H1 (cell line): ENCODE measurements around the gene ADAMTS6. TPM values are rescaled to one million over a fixed set of nuclear protein-coding genes. Genes with fewer than 3 reads are reported as not detected.

Experiments used
- CTCF ChIA-PET: fragments of 300-600 bp; sonication (Branson Sonifier 250); formaldehyde crosslinking; loops from one replicate; lab custom pipeline; 2021; ENCODE audit not compliant: partially characterized antibody; lab: Charles Lee
- POLR2A ChIA-PET: fragments of 300-600 bp; sonication (Branson Sonifier 250); formaldehyde crosslinking; loops from one replicate; lab custom pipeline; 2021; ENCODE audit warnings: inconsistent platforms; ENCODE audit not compliant: partially characterized antibody; lab: Charles Lee
- DNase-seq, 2 experiments: peaks; one replicate each; pipeline versions ENCODE4 v3.0.0 to v3.0.0-alpha.2; 2010 to 2022; ENCODE audit warnings: low spot score in 2 of 2, low read depth in 1 of 2, mixed read lengths in 1 of 2
- FAIRE-seq: peaks from 2 replicates; lab custom pipeline; 2011; peaks lifted over from hg19 to GRCh38; lab: Jason Lieb, UNC
- H2AFZ ChIP-seq: 2 replicates; pipeline ENCODE4 v1.8.1; 2012; ENCODE audit warnings: low read length, inconsistent platforms
- H2AK5ac ChIP-seq: 2 replicates; pipeline ENCODE4 v1.6.1; 2013; ENCODE audit warnings: low read depth, low read length
- H2BK120ac ChIP-seq: replicated peaks from 2 replicates; pipeline ENCODE3; 2013; ENCODE audit warnings: low read depth, low read length, inconsistent platforms
- H2BK12ac ChIP-seq: 2 replicates; pipeline ENCODE4 v1.6.1; 2013; ENCODE audit warnings: low read depth, low read length
- H2BK15ac ChIP-seq: 2 replicates; pipeline ENCODE4 v1.6.1; 2013; ENCODE audit warnings: low read length
- H2BK20ac ChIP-seq: 2 replicates; pipeline ENCODE4 v1.6.1; 2013; ENCODE audit warnings: low read length
- H2BK5ac ChIP-seq: 2 replicates; pipeline ENCODE4 v1.6.1; 2013; ENCODE audit warnings: low read depth, low read length
- H3K14ac ChIP-seq: 2 replicates; pipeline ENCODE4 v1.6.1; 2013; ENCODE audit warnings: inconsistent platforms; ENCODE audit not compliant: insufficient read length
- H3K18ac ChIP-seq: 2 replicates; pipeline ENCODE4 v1.6.1; 2013; ENCODE audit warnings: low read length; ENCODE audit errors: extremely low read depth
- H3K23ac ChIP-seq: 2 replicates; pipeline ENCODE4 v1.6.1; 2013; ENCODE audit warnings: inconsistent platforms; ENCODE audit not compliant: insufficient read length
- H3K23me2 ChIP-seq: 2 replicates; pipeline ENCODE4 v1.6.1; 2013; ENCODE audit warnings: low read depth, low read length
- H3K27ac ChIP-seq: 2 replicates; pipeline ENCODE4 v1.6.1; 2011; ENCODE audit warnings: low read depth, low read length, inconsistent platforms
- H3K27me3 ChIP-seq, 4 experiments: replicated peaks in 1 of 4; 1 replicate in 1 of 4; 2 replicates in 3 of 4; pipeline versions ENCODE4 v1.6.1 to v1.8.1; 2011 to 2013; ENCODE audit warnings: low read length in 3 of 4, mild to moderate bottlenecking in 3 of 4, inconsistent platforms in 2 of 4, mixed read lengths in 2 of 4, moderate library complexity in 1 of 4; ENCODE audit not compliant: control insufficient read depth in 3 of 4, insufficient read depth in 3 of 4; ENCODE audit errors: extremely low read depth in 1 of 4
- H3K36me3 ChIP-seq, 4 experiments: 2 replicates each; pipeline versions ENCODE4 v1.6.1 to v1.8.1; 2011 to 2013; ENCODE audit warnings: mild to moderate bottlenecking in 4 of 4, low read length in 3 of 4, moderate library complexity in 2 of 4, control low read depth in 1 of 4, inconsistent platforms in 1 of 4; ENCODE audit not compliant: insufficient read depth in 4 of 4, control insufficient read depth in 2 of 4
- H3K4ac ChIP-seq: replicated peaks from 2 replicates; pipeline ENCODE3; 2013; ENCODE audit warnings: low read length, low read depth, mixed read lengths, inconsistent platforms; ENCODE audit not compliant: insufficient read length
- H3K4me1 ChIP-seq, 4 experiments: replicated peaks in 1 of 4; 1 replicate in 1 of 4; 2 replicates in 3 of 4; pipeline versions ENCODE4 v1.6.1 to v1.8.1; 2011 to 2013; ENCODE audit warnings: low read length in 3 of 4, inconsistent platforms in 2 of 4, mixed read lengths in 1 of 4; ENCODE audit not compliant: insufficient read depth in 4 of 4, control insufficient read depth in 3 of 4
- H3K4me2 ChIP-seq, 2 experiments: 2 replicates each; pipeline versions ENCODE4 v1.6.1 to v1.8.1; 2011 to 2013; ENCODE audit warnings: low read depth in 2 of 2, low read length in 2 of 2, control low read depth in 1 of 2, inconsistent platforms in 1 of 2, mild to moderate bottlenecking in 1 of 2; ENCODE audit not compliant: insufficient read depth in 1 of 2
- H3K4me3 ChIP-seq, 4 experiments: fragments of 200-600, 300-600 bp in 1 of 4; sonication (generic), shearing (Covaris generic), sonication (Bioruptor Twin) in 1 of 4; 2 replicates each; pipeline versions ENCODE4 v1.5.1 to v1.8.1; 2011 to 2016; ENCODE audit warnings: low read length in 4 of 4, low read depth in 3 of 4, control low read depth in 2 of 4, inconsistent platforms in 2 of 4, mild to moderate bottlenecking in 2 of 4, mixed read lengths in 1 of 4, moderate library complexity in 1 of 4; ENCODE audit not compliant: insufficient read depth in 2 of 4; ENCODE audit errors: extremely low read depth in 1 of 4
- H3K56ac ChIP-seq: replicated peaks from 2 replicates; pipeline ENCODE3; 2013; ENCODE audit warnings: low read depth, mild to moderate bottlenecking, mixed read lengths, low read length, inconsistent platforms; ENCODE audit not compliant: insufficient read length
- H3K79me1 ChIP-seq: 2 replicates; pipeline ENCODE4 v1.6.1; 2013; ENCODE audit warnings: low read depth, low read length, control low read depth
- H3K79me2 ChIP-seq, 2 experiments: 2 replicates each; pipeline versions ENCODE4 v1.6.1 to v1.8.1; 2012 to 2013; ENCODE audit warnings: low read length in 2 of 2, mild to moderate bottlenecking in 2 of 2, inconsistent platforms in 1 of 2; ENCODE audit not compliant: insufficient read depth in 2 of 2, control insufficient read depth in 1 of 2
- H3K9ac ChIP-seq, 4 experiments: replicated peaks in 1 of 4; 1 replicate in 1 of 4; 2 replicates in 3 of 4; pipeline versions ENCODE4 v1.6.1 to v1.8.1; 2011 to 2013; ENCODE audit warnings: low read depth in 3 of 4, low read length in 3 of 4, control low read depth in 2 of 4, mild to moderate bottlenecking in 2 of 4, moderate library complexity in 2 of 4, inconsistent platforms in 1 of 4; ENCODE audit errors: extremely low read depth in 1 of 4
- H3K9me3 ChIP-seq, 2 experiments: 2 replicates each; pipeline versions ENCODE4 v1.6.1 to v1.8.1; 2012 to 2013; ENCODE audit warnings: mild to moderate bottlenecking in 2 of 2, moderate library complexity in 2 of 2, control low read depth in 1 of 2, inconsistent platforms in 1 of 2, low read depth in 1 of 2, low read length in 1 of 2, mixed read lengths in 1 of 2; ENCODE audit not compliant: insufficient read depth in 2 of 2
- H4K20me1 ChIP-seq, 2 experiments: replicated peaks in 1 of 2; 2 replicates each; pipeline versions ENCODE3 to v1.8.1; 2011 to 2013; ENCODE audit warnings: inconsistent platforms in 2 of 2, low read length in 2 of 2, mild to moderate bottlenecking in 1 of 2; ENCODE audit not compliant: insufficient read depth in 2 of 2, control insufficient read depth in 1 of 2
- H4K5ac ChIP-seq: 2 replicates; pipeline ENCODE4 v1.6.1; 2013; ENCODE audit warnings: low read length, low read depth, mixed read lengths, inconsistent platforms; ENCODE audit not compliant: insufficient read length
- H4K8ac ChIP-seq: 2 replicates; pipeline ENCODE4 v1.8.0; 2013; ENCODE audit warnings: mild to moderate bottlenecking, moderate library complexity, low read length, inconsistent platforms; ENCODE audit not compliant: insufficient read depth; ENCODE audit errors: extremely low read depth
- H4K91ac ChIP-seq: replicated peaks from 2 replicates; pipeline ENCODE3; 2013; ENCODE audit warnings: low read length, mixed read lengths, inconsistent platforms; ENCODE audit not compliant: insufficient read length
- POU5F1 ChIP-seq: IDR thresholded peaks from 2 replicates; pipeline ENCODE4 v1.6.1; 2011; ENCODE audit warnings: low read depth, mild to moderate bottlenecking, low read length, moderate library complexity
- RAD21 ChIP-seq, 2 experiments: IDR thresholded peaks in 1 of 2; conservative IDR thresholded peaks in 1 of 2; 2 replicates each; pipeline ENCODE4 v1.6.1; 2011; ENCODE audit warnings: low read depth in 2 of 2, low read length in 2 of 2, improper control_type of control experiment in 1 of 2, inconsistent platforms in 1 of 2, mild to moderate bottlenecking in 1 of 2, moderate library complexity in 1 of 2
- TCF12 ChIP-seq: IDR thresholded peaks from 2 replicates; pipeline ENCODE4 v1.6.1; 2011; ENCODE audit warnings: low read depth, mild to moderate bottlenecking, low read length
- WGBS, 2 experiments: shearing (Covaris generic) in 1 of 2; methylation state at CpG; one replicate each; pipeline versions ENCODE4 v1.1.6 to v1.1.7; 2013 to 2015; ENCODE audit warnings: low lambda C conversion rate in 2 of 2, mixed read lengths in 2 of 2, inconsistent platforms in 1 of 2, low coverage in 1 of 2, missing lambda C conversion rate in 1 of 2; ENCODE audit not compliant: insufficient replicate concordance in 2 of 2, insufficient coverage in 1 of 2, insufficient read length in 1 of 2; ENCODE audit errors: extremely low coverage in 1 of 2, missing lambda C conversion rate in 1 of 2; 5-methylcytosine and 5-hydroxymethylcytosine counted together
- polyA plus RNA-seq, 7 experiments: library from polyadenylated mRNA; depleted of rRNA in 3 of 7; stranded (reverse) in 5 of 7; unstranded in 2 of 7; fragments of >200 nt in 5 of 7; fragments of 200-250 nt in 2 of 7; gene quantifications; 1 replicate in 5 of 7; 2 replicates in 1 of 7; 4 replicates in 1 of 7; pipeline versions ENCODE4 v1.2.1 to v1.2.3, GENCODE V29; 2011 to 2013; ENCODE audit warnings: missing spikeins in 2 of 7, mixed read lengths in 2 of 7
- total RNA-seq: library from RNA; stranded (reverse); fragmentation: NEBNext Ultra II Directional; extraction: Animal tissue kit (Norgen Biotek cat#: 25700); gene quantifications from 2 replicates; pipeline ENCODE4 v1.2.1, GENCODE V29; 2021
- TF ChIP-seq, protein P1 (sequence below), 3 experiments: IDR thresholded peaks; 1 replicate in 2 of 3; 2 replicates in 1 of 3; pipeline versions ENCODE4 v1.5.1 to v1.6.1; 2011; ENCODE audit warnings: low read length in 3 of 3, mild to moderate bottlenecking in 3 of 3, inconsistent platforms in 2 of 3, low read depth in 1 of 3, moderate library complexity in 1 of 3; ENCODE audit not compliant: insufficient read depth in 1 of 3; ENCODE audit errors: control extremely low read depth in 1 of 3

Gene ADAMTS6
- total and polyA plus RNA-seq, 2 of the 8 experiments (the other 6 are each of a cell fraction or from before 2014, with no cell fraction given): 0.74 to 2.4 TPM

DNA sequence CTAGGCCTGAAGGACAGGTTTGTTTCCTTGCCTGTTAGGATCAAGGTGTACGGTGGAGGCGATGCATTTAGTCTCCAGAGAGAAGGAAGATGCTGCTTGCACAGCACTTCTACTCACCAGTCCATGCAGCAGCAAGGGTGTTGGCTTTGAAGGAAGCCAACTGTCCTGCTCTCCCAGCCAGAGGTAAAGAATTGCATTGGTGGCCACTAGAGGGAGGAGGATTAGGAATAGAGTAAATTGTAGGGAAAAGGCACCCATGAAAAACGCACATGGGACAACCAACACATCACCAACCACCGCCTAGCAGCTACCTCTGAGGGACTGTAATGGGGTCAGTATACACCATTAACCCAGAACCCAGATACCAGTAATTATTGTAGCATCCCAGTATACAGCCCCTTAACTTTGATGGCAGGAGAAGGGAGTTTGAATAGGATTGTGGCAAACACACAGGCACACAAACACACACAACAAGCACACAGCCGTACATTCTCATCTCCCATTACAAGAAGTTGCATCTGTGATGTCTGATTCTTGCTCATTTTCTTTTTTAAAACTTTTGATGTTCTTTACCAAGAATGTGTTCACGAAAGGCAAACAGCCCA is 267.7 kb downstream of the ADAMTS6 start:
- Histone ChIP-seq H4K5ac (no peak overlapping the region), H2AK5ac (no peak overlapping the region), H3K18ac (no peak overlapping the region), H2BK5ac (no peak overlapping the region), H2BK15ac (no peak overlapping the region), H3K4me2 (no peak overlapping the region), H3K4me3 (no peak overlapping the region), H3K23ac (no peak overlapping the region), H3K14ac (no peak overlapping the region), H3K36me3 (no peaks in the 10 kb centered on the region), H3K9me3 (no peaks in the 10 kb centered on the region), H2BK120ac (no peak overlapping the region), H3K79me1 (no peaks in the 10 kb centered on the region), H2AFZ (no peak overlapping the region), H3K27ac (no peak overlapping the region), H2BK20ac (no peak overlapping the region), H2BK12ac (no peak overlapping the region; the same call in 1 of the 2 replicates), H3K9ac (no peak overlapping the region), H3K56ac (no peak overlapping the region), H3K4ac (no peak overlapping the region), H4K91ac (no peak overlapping the region), H3K23me2 (no peaks in the 10 kb centered on the region), H3K79me2 (no peaks in the 10 kb centered on the region), H4K20me1 (no peaks in the 10 kb centered on the region), H4K8ac (no peak overlapping the region), H3K27me3 (no peaks in the 10 kb centered on the region), H3K4me1 (no peaks in the 10 kb centered on the region)
- CTCF ChIA-PET: interaction anchor here (0.6 to 1.7 kb wide), 10 partner anchors 9 to 328 kb away, joined by 3 to 9 read pairs (median 3); no protein-coding TSS in a partner anchor
- no peak for TF ChIP-seq POU5F1
- no peak for TF ChIP-seq TCF12
- peak; percentile 57 to 75 for TF ChIP-seq RAD21 (IDR thresholded peaks at IDR 0.05 in 1 of 2, conservative IDR thresholded peaks at IDR 0.05 in 1 of 2; ENCODE audit: low read depth in 2 of 2, low read length in 2 of 2)
- TF ChIP-seq, protein P1, sequence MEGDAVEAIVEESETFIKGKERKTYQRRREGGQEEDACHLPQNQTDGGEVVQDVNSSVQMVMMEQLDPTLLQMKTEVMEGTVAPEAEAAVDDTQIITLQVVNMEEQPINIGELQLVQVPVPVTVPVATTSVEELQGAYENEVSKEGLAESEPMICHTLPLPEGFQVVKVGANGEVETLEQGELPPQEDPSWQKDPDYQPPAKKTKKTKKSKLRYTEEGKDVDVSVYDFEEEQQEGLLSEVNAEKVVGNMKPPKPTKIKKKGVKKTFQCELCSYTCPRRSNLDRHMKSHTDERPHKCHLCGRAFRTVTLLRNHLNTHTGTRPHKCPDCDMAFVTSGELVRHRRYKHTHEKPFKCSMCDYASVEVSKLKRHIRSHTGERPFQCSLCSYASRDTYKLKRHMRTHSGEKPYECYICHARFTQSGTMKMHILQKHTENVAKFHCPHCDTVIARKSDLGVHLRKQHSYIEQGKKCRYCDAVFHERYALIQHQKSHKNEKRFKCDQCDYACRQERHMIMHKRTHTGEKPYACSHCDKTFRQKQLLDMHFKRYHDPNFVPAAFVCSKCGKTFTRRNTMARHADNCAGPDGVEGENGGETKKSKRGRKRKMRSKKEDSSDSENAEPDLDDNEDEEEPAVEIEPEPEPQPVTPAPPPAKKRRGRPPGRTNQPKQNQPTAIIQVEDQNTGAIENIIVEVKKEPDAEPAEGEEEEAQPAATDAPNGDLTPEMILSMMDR (IDR thresholded peaks at IDR 0.05; ENCODE audit: control extremely low read depth in 1 of 3, insufficient read depth in 1 of 3, low read depth in 1 of 3, low read length in 3 of 3): peak; percentile 48 to 83 (median 60)
- 79% methylated on average over 6 of the region's 6 CpGs; no CpG with 5 or more reads in 1 of the 2 experiments for WGBS, 2 experiments
- peak; percentile 81 for FAIRE-seq
- POLR2A ChIA-PET: no interaction called here
- DNase-seq: peak in 1 of 2 experiments; percentile 13
